GM12878 (cell line): ENCODE results near the gene SHC3. TPM values are rescaled to one million over a fixed set of nuclear protein-coding genes. Genes with fewer than 3 reads are reported as not detected.

ENCODE experiments used
- ATAC-seq: fragments of 200-7000 bp; cut with Tn5 transposase; 3 replicates; pipeline ENCODE4 v1.9.1; 2020; ENCODE audit warnings: mild to moderate bottlenecking, moderate library complexity
- BruUV-seq: library from RNA; stranded (reverse); fragments of 400-500 nt; replicated peaks from 2 replicates; lab custom pipeline; 2021; lab: Mats Ljungman, UMichigan
- CTCF ChIA-PET: fragments of 300-600 bp; sonication (Branson Sonifier 250); formaldehyde crosslinking; extraction: SDS; loops from one replicate; lab custom pipeline; 2021; ENCODE audit warnings: inconsistent platforms; lab: Yijun Ruan, JAX
- POLR2A ChIA-PET: fragments of 350-600 bp; formaldehyde crosslinking; extraction: SDS; loops from one replicate; lab custom pipeline; 2021; ENCODE audit warnings: inconsistent platforms; lab: Charles Lee
- RAD21 ChIA-PET: fragments of 300-600 bp; sonication (Branson Sonifier 250); formaldehyde crosslinking; loops from one replicate; lab custom pipeline; 2023; ENCODE audit warnings: antibody characterized with exemption; ENCODE audit not compliant: unreplicated experiment; lab: Charles Lee
- SMC1A ChIA-PET: fragments of 300-600 bp; sonication (Branson Sonifier 250); formaldehyde crosslinking; loops from one replicate; lab custom pipeline; 2023; ENCODE audit not compliant: unreplicated experiment, uncharacterized antibody; lab: Charles Lee
- DNase-seq: peaks from one replicate; pipeline ENCODE4 v3.0.0-alpha.2; 2011; ENCODE audit warnings: low read depth, low spot score
- FAIRE-seq: peaks from 3 replicates; lab custom pipeline; 2011; peaks lifted over from hg19 to GRCh38; lab: Jason Lieb, UNC
- H2AFZ ChIP-seq: 2 replicates; pipeline ENCODE4 v1.6.0; 2011; ENCODE audit warnings: low read depth, low read length, control low read depth; ENCODE audit not compliant: control insufficient read depth
- H3K27ac ChIP-seq: 2 replicates; pipeline ENCODE4 v1.5.1; 2011; ENCODE audit warnings: control low read depth; ENCODE audit not compliant: control insufficient read depth, insufficient read depth
- H3K27me3 ChIP-seq, 2 experiments: replicated peaks in 1 of 2; 2 replicates each; pipeline versions ENCODE4 v1.6.0 to v1.6.1; 2011; ENCODE audit warnings: low read length in 1 of 2; ENCODE audit not compliant: control insufficient read depth in 2 of 2, insufficient read depth in 2 of 2
- H3K36me3 ChIP-seq, 2 experiments: 2 replicates each; pipeline ENCODE4 v1.5.1; 2011; ENCODE audit warnings: low read length in 1 of 2; ENCODE audit not compliant: control insufficient read depth in 2 of 2, insufficient read depth in 2 of 2
- H3K4me1 ChIP-seq: 2 replicates; pipeline ENCODE4 v1.6.1; 2011; ENCODE audit warnings: mild to moderate bottlenecking, low read length, moderate library complexity, mixed read lengths; ENCODE audit not compliant: control insufficient read depth, insufficient read depth
- H3K4me2 ChIP-seq: 2 replicates; pipeline ENCODE4 v1.6.0; 2011; ENCODE audit warnings: control low read depth; ENCODE audit not compliant: control insufficient read depth, insufficient read depth
- H3K4me3 ChIP-seq: fragments of 200-600 bp; sonication (generic); 2 replicates; pipeline ENCODE4 v1.5.1; 2016
- H3K79me2 ChIP-seq: 2 replicates; pipeline ENCODE4 v1.6.0; 2011; ENCODE audit warnings: low read length; ENCODE audit not compliant: control insufficient read depth, insufficient read depth
- H3K9ac ChIP-seq: 2 replicates; pipeline ENCODE4 v1.8.0; 2011; ENCODE audit warnings: low read length, control low read depth, mixed read lengths; ENCODE audit not compliant: control insufficient read depth, insufficient read depth
- H3K9me3 ChIP-seq: replicated peaks from 3 replicates; pipeline ENCODE4 v1.5.1; 2011; ENCODE audit warnings: mild to moderate bottlenecking, low read length; ENCODE audit not compliant: control insufficient read depth, insufficient read depth
- H4K20me1 ChIP-seq: 2 replicates; pipeline ENCODE4 v1.6.0; 2011; ENCODE audit not compliant: control insufficient read depth, insufficient read depth
- E2F4 ChIP-seq: IDR thresholded peaks from 2 replicates; pipeline ENCODE4 v1.6.1; 2012; ENCODE audit warnings: low read depth, low read length, improper control_type of control experiment
- E2F8 ChIP-seq: fragments of 450-650 bp; IDR thresholded peaks from 2 replicates; pipeline ENCODE4 v1.6.1; 2018; ENCODE audit warnings: mild to moderate bottlenecking, low read depth, moderate library complexity; ENCODE audit not compliant: partially characterized antibody
- RAD21 ChIP-seq: IDR thresholded peaks from 2 replicates; pipeline ENCODE4 v1.6.1; 2011; ENCODE audit warnings: mild to moderate bottlenecking, low read depth, low read length, moderate library complexity; ENCODE audit not compliant: insufficient read depth
- RELB ChIP-seq: fragments of 450-650 bp; IDR thresholded peaks from 2 replicates; pipeline ENCODE4 v1.6.1; 2017; ENCODE audit warnings: low read depth, mild to moderate bottlenecking, moderate library complexity
- STAT1 ChIP-seq: fragments of 450-650 bp; conservative IDR thresholded peaks from 2 replicates; pipeline ENCODE4 v1.6.1; 2014; ENCODE audit warnings: antibody characterized with exemption, mild to moderate bottlenecking
- WGBS: methylation state at CpG from one replicate; pipeline ENCODE4 v1.1.6; 2016; ENCODE audit warnings: low lambda C conversion rate; ENCODE audit not compliant: insufficient replicate concordance, insufficient coverage; ENCODE audit errors: missing lambda C conversion rate; 5-methylcytosine and 5-hydroxymethylcytosine counted together
- in situ Hi-C: fragments of 300-500 bp; cut with MboI; formaldehyde crosslinking; loops from 9 replicates; pipeline ENCODE4 v1.14.3; 2018; ENCODE audit warnings: mixed read lengths
- intact Hi-C: fragments of 100-400 bp; cut with micrococcal nuclease; formaldehyde crosslinking; loops from one replicate; pipeline ENCODE4 v1.14.2; 2022; ENCODE audit not compliant: unreplicated experiment
- polyA plus RNA-seq, 11 experiments: library from polyadenylated mRNA; depleted of rRNA in 4 of 11; unstranded in 6 of 11; stranded (reverse) in 5 of 11; fragments of >200 nt; fragmentation: Nextera tagmentation in 4 of 11; fragmentation: Illumina TruSeq in 1 of 11; extraction: Ambion mirVana in 4 of 11; extraction: Trizol in 1 of 11; gene quantifications; 1 replicate in 1 of 11; 2 replicates in 10 of 11; pipeline versions ENCODE4 v1.2.1 to v1.2.3, GENCODE V29; 2011 to 2016; ENCODE audit warnings: inconsistent platforms in 2 of 11, missing spikeins in 2 of 11, low read depth in 1 of 11
- total RNA-seq, 4 experiments: library from RNA; depleted of rRNA in 3 of 4; stranded (reverse); fragments of >200 nt in 3 of 4; fragmentation: Illumina TruSeq in 1 of 4; extraction: Trizol in 1 of 4; gene quantifications; 2 replicates each; pipeline versions ENCODE4 v1.2.1 to v1.2.3, GENCODE V29; 2013 to 2021

SHC3 gene
- total and polyA plus RNA-seq, 10 of the 15 experiments (the other 5 are each of a cell fraction or from before 2014, with no cell fraction given) = 0.01 to 0.06 TPM; not detected in 8

DNA sequence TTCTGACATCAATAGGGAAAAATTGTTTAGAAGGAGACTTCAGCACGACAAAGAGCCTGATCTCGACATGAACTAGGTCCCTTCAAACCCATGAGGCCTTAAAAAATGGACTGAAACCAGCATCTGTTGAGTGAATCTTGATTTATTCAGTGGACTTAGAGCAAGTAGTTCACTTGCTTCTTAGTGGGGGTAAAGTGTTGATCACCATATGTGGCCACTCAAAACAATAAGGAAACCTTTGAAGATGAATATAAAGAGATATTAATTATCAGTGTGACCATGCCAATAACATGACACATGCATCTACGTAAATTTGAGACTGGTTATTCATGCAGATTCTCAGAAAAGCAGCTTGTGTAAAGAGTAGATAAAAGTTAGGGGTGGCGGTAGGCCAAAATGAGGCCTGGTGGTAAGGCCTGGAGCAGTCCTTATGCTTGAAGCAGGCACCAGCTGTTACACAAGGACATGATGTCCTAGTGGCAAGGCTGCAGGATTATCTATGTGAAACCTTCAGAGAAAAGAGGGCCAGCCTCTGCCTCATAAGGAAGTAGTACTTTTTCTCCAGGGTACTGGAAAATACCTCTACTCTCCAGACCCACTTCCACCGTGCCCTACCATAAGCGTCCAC is 126.0 kb downstream of the SHC3 start:
- H3K4me2 ChIP-seq = no peak overlapping the region
- DNase-seq (no peak), FAIRE-seq (no peak), ATAC-seq (no peak)
- in situ Hi-C loops = no loop called here
- H2AFZ ChIP-seq = no peak overlapping the region
- no peaks in the 10 kb centered on the region for H4K20me1 ChIP-seq
- no peaks in the 10 kb centered on the region for H3K79me2 ChIP-seq
- no peak overlapping the region for H3K9ac ChIP-seq
- intact Hi-C loops = no loop called here
- no peaks in the 10 kb centered on the region for H3K36me3 ChIP-seq
- H3K4me3 ChIP-seq = no peak overlapping the region
- SMC1A ChIA-PET = no interaction called here
- H3K27me3 ChIP-seq = no peaks in the 10 kb centered on the region
- no peak overlapping the region for H3K27ac ChIP-seq
- BruUV-seq = no TSS peak
- no peaks in the 10 kb centered on the region for H3K4me1 ChIP-seq
- CTCF ChIA-PET = no interaction called here
- H3K9me3 ChIP-seq = no peaks in the 10 kb centered on the region
- WGBS = 22% methylated on average over 6 of the region's 6 CpGs
- TF ChIP-seq RELB (no peak), STAT1 (no peak), E2F4 (no peak), RAD21 (no peak), E2F8 (no peak)
- POLR2A ChIA-PET = no interaction called here
- RAD21 ChIA-PET = no interaction called here
